HG03565 (cell line): ENCODE measurements around the gene TGFBI.

ENCODE experiments used
- ATAC-seq: cut with Tn5 transposase; IDR thresholded peaks from one replicate; pipeline ENCODE4 v1.9.1; 2021; ENCODE audit warnings: mild to moderate bottlenecking, moderate library complexity; ENCODE audit not compliant: unreplicated experiment

TGFBI gene

DNA sequence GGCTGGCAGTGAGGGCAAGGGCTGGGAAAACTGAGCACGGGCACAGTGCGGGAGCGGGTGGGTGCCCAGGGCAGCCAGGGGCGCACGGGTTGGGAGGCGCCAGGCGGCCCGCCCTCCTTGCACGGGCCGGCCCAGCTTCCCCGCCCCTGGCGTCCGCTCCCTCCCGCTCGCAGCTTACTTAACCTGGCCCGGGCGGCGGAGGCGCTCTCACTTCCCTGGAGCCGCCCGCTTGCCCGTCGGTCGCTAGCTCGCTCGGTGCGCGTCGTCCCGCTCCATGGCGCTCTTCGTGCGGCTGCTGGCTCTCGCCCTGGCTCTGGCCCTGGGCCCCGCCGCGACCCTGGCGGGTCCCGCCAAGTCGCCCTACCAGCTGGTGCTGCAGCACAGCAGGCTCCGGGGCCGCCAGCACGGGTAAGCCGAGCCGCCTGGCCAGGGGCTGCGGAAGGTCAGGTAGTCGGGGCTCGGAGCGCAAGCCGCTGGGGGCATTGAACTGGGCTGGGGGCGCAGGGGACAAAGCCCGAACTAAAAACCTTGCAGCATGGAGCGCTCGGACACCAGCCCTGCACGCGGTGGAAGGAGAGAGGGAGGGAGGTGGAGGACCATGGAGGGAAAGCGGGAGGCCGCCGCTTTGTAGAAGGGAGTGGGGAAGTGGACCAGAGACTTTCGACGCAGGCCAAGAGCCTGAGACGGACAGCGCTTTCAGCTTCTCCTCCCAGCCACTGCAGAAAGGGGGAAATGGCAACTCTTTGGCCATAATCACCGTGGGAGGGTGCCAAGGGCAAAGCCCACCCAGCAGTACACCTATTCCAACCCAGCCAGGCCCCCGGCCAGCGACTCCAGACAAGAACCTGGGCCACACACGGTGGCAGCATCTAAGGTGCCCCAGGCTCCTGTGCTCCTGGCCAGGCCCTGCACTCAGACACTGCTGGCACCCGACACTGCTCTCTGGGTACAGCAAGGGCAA is at the start of gene TGFBI:
TSS of gene TGFBI (plus strand) at position 207 of the 961 bp plus-strand sequence. CDS start at position 275, 68 bp downstream.
- no peak for ATAC-seq

- ATAC-seq: no peak
Observed at GRCh38 chr5:135978993-135979392, 49.8 kb upstream of the TGFBI start.

GRCh38 chr5:135979510-135979909 is 49.3 kb upstream of the TGFBI start:
- no peak for ATAC-seq

- ATAC-seq: no peak
Observed at GRCh38 chr5:135980620-135981019, 48.2 kb upstream of the TGFBI start.

GRCh38 chr5:135985951-135986350 is 42.8 kb upstream of the TGFBI start:
- no peak for ATAC-seq

- ATAC-seq: no peak
Observed at GRCh38 chr5:135986401-135986800, 42.4 kb upstream of the TGFBI start.

GRCh38 chr5:135986891-135987401 is 41.8 kb upstream of the TGFBI start:
- no peak for ATAC-seq

GRCh38 chr5:135988546-135988945 is 40.2 kb upstream of the TGFBI start:
- ATAC-seq: no peak

GRCh38 chr5:135989686-135990085 is 39.1 kb upstream of the TGFBI start:
- no peak for ATAC-seq

DNA sequence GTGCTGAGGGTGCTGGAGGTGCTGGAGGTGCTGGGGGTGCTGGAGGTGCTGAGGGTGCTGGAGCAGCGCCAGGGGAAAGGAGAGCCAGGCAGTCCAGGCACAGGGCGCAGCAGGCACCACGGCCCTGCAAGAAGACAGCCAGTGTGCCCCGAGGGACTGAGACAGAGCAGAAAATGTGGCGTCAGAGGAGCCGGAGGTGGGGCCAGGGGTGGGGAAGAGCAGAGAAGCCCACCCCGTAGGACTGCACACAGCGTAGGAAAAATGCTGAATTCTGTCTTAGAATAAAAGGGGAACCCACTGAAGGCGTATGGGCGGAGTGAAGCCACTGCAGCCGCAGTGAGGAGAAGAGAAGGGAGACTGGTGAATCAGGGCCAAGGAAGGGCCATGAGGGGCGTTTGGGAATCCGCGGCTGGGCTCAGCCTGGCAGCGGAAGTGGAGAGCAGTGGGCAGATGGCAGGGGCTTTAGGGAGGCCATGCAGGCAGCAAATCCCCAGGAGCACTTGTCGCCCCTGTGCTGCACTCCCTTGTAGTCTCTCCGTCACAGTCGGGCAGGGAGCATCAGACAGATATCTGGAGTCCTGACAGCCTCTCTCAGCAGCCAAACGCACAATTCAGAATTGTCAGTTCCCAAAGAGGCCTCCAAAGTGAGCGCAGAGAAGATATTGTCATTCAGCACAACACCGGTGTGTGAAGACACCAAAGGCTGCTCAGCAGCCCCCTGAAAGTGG is 38.1 kb upstream of the TGFBI start:
- no peak for ATAC-seq

DNA sequence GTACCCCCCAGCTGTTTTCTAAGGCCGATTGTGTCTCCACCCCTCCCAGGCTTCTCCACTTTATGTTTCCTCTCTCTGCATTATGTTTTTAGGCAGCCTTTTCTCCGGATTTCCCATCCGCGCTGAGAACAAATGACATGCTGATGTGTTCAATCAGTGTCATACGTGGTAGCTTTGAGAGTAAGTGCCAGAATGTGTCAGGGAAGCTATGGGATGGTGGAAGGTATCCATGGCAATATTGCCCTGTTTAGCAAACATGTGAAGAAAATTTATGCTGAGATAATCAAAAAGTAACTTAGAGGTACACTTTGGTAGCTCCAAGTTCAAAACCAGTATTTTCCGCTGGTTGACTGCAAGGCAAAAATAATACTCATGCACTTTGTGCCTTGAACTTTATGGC is 37.4 kb upstream of the TGFBI start:
- ATAC-seq: no peak

GRCh38 chr5:135993335-135993879 is 35.4 kb upstream of the TGFBI start:
- ATAC-seq: no peak

DNA sequence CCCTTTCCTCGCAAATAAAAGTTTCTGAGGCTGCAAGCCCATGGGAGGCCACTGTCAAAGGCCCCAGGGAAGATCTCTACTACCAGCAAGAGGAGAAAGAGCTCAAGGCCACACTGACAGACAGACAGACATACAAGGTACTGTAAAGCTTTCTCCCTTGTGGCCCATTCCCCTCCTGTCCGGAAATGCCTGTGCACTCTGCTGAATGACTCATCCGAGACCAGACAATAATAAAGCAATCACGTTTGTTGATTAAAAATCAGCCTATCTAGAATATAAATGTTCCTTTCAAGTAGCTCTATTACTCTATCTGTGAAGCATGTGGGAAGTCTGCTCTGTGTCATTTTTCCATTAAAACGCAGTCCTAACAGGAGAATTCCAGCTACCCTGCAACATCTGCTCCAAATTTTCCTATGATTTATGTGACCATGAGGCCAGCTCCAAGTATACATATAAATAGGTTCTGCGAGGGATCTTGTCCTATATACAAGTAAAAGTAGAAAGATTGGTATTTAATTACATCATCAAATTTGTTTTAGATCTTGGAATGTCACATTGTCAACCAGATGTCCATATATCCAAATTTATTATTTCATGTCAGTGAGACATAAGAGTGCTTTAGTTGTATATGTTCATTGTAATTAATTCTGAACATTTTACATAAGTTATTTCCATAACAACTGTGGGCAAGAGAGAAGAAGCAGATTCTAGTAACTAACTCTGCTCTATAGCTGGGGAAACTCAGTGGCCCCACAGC is 34.7 kb upstream of the TGFBI start:
- ATAC-seq: no peak

DNA sequence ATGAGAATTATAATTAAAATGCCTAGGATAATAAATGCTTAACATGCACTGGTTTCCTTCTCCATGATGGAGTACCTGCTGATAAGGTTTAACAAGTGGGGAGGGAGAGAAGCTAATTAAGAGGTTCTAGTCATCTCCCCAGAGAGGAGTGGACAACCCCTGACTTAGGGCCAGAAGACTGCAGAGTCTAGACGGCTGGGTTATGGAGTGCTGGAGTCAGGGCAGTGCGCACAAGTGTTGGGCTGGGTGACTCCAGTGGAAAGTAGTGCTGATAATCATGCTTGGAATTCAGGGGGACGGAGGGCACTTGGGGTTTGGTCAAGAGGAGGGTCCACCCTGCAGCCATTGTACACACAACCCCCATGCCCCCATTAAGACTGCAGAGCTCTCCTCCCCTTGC is 32.8 kb upstream of the TGFBI start:
- ATAC-seq: no peak

DNA sequence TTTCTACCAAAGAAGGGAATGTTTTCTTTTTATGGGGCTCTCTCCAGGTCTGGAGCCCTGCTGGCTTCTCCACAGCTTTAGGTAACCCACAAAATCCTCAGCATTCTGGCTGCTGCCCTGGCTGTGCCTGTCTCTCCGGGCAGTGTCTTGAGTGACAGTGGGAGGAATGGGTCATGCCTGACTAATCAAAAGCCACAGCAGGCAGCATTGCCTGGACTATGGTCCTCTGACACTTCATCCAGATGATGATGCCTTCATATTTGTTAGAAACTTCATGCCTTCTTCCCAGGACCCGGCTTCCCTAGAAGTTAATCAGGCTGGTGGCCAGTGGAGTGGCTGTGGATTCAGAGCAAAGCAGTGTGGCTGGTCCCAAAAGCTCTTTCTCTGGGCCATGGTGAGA is 32.2 kb upstream of the TGFBI start:
- ATAC-seq: no peak

GRCh38 chr5:135997673-135998335 is 31.0 kb upstream of the TGFBI start:
- no peak for ATAC-seq

DNA sequence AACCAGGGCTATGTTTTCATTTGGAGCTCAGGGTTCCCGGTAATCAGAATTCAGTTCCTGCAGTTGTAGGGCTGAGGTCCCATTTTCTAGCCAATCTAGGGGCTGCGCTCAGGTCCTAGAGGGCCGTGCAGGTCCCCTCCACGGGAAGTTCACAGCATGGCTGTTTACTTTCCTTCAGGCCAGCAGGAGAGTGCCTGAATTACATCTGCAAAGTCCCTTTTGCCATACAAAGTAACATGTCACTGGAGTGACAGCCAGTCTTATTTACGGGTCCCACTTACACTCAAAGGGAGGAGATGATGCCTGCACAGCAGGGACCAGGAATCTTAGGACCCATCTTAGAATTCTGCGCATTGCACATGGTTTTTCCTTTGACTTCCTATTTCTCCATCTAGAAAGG is 29.9 kb upstream of the TGFBI start:
- no peak for ATAC-seq

DNA sequence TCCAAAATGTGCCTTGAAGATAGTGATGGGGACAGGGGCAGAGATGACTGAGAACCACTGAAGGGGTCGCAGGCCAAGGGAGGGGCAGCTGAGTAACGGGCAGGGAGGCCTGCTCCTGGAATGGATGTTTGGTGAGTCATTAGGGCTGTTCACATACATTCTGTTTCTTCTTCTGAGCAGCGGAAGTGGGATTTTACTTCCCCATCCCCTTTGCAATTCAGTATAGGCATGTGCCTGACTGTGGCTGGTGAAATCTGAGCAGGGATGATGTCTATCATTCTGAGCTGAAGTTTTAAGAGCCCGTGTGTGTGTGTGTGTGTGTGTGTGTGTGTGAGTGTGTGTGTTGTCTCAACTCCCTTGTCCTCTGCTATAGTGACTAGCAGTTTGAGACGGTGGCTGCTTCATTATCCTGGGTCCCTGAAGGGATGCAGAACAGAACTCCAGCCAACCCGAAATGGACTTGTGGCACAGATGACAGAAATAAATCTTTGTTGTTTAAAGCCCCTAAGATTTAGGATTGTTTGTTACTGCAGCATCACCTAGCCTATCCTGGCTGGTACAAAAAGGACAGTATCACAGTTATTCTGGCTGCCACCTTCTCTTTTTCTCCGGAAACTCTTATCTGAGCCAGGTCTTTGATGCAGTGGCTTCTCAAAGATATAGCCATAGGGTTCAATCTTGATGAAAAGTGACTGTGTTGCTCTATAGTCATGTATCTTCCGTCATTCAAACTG is 29.2 kb upstream of the TGFBI start:
- no peak for ATAC-seq

DNA sequence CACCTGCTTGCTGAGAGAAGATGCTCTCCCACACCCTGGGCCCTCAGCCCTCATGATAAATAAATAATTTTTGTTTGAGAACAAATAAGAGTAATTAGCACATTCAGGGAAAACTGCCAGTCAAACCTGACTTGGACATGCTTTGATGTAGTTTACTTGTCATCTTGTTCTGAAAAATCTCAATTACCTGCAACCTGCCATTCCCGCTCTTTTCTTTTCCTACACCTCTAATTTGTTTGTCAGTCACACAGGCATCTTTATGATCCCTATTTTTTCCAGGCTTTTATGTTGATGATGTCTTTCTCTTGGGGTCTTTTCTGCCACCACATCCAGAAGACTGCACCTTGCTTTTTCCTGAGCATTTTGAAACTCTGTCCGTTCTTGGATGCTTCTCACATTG is 28.6 kb upstream of the TGFBI start:
- no peak for ATAC-seq

DNA sequence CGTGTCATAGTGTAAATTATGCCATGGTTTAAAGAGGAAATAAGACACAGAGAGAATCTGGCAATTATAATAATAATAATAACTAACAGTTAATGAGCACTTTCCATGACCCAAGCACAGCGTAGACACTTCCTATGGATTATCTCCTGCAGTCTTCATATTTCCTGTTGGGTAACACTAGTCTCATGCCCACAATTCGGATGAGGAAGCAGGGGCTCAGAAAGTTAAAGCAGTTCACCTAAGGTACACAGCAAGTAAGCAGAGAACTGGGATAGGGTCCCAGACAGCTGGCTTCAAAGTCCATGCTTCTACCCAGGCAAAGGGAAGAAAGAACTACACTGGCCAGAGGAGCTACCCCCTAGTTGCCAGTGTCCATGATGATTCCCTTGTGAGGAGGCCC is 27.9 kb upstream of the TGFBI start:
- ATAC-seq: no peak
